GM21825 (cell line): ENCODE results near the gene KIFC3.
"Not testable (repeated sequence)": the region's sequence is repeated elsewhere in the genome, so short reads cannot be mapped to it uniquely, and the experiment has no call there.

Experiments
- ATAC-seq: cut with Tn5 transposase; IDR thresholded peaks from one replicate; pipeline ENCODE4 v1.9.1; 2021; ENCODE audit warnings: mild to moderate bottlenecking, moderate library complexity; ENCODE audit not compliant: unreplicated experiment

KIFC3 gene

DNA sequence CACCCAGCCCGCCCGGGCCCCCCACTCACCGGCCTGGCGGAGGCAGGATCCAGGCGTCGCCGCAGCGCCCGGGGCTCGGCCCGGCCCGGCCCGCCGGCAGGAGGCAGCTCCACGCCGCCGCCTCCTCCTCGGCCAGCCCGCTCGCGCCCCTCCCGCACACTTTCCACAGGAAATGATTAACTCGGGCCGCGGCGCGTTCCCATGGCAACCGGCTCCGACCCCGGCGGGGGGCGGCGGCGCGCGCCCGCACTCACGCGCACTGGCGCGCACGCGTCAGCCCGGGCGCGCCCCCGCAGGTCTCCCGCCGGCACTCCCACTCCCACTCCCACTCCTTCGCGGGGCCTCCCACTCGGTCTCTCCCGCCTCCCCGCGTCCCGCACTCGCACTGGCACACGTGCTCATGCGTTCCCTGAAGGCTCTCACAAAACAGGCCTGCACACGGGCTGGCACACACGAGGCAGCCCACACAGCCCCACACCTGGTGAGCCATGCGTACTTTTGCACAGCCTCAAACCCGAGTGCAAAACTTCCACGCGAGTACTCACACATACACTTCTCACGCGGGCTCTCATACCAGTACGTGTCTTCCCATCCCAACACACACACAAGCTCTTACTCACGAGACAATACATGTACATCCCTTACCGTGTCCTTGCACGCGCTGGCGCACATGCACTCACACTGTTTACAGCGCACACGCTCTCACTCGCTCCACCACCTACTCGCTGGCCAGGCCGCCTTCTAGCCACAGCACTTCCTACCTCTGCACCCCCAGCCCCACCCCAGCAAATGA lies at the start of gene KIFC3:
Gene KIFC3, minus strand, starts transcription at position 151 of the 793 bp plus-strand sequence. CDS start 4,248 bp downstream, outside the sequence.
- ATAC-seq = no peak

DNA sequence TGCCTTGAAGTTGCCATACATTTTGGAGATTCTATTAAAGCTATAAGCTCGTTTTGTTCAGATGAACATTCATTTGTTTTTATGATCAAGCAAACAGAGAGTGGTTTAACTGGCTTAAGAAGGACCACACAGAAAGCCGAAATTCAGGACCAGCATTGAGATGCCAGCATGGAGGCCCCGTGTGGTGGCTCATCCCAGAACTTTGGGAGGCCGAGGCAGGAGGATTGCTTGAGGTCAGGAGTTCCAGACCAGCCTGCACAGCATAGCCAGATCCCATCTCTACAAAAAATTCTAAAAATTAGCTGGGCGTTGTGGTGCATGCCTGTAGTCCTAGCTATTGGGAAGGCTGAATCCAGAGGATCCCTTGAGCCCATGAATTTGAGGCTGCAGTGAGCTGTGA lies 45.9 kb upstream of the KIFC3 start:
- no peak for ATAC-seq

DNA sequence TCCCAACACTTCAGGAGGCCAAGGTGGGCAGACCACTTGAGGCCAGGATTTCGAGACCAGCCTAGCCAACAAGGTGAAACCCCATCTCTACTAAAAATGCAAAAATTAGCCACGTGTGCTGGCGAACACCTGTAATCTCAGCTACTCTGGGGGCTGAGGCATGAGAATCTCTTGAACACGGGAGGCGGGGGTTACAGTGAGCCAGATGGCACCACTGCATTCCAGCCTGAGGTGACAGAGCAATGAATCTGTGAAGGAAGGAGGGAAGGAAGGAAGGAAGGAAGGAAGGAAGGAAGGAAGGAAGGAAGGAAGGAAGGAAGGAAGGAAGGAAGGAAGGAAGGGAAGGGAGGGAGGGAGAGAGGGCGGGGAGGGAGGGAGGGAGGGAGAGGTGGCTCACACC lies 44.6 kb upstream of the KIFC3 start:
- not testable (repeated sequence) for ATAC-seq

- ATAC-seq = no peak
Observed at GRCh38 chr16:57846078-57846697, 43.9 kb upstream of the KIFC3 start.

GRCh38 chr16:57845115-57845514 lies 42.8 kb upstream of the KIFC3 start:
- no peak for ATAC-seq

- ATAC-seq = no peak
Observed at GRCh38 chr16:57844416-57845030, 42.2 kb upstream of the KIFC3 start.

DNA sequence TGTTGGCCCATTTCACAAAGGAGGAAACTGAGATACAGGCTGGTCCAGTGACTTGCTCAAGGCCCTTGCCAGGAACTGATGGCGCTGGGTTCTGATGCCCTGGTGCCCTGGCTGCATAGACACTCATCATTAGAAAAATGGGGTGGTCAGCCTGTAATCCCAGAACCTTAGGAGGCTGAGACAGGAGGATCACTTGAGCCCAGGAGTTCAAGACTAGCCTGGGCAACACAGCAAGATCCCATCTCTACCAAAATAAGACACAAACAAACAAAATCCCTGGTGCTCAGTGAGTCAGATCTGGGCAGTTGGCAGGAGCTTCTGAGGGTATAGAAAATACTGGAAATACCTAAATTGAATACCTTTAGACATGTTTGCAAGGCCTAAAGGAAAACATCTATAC lies 41.1 kb upstream of the KIFC3 start:
- ATAC-seq = no peak

GRCh38 chr16:57842601-57843000 lies 40.3 kb upstream of the KIFC3 start:
- no peak for ATAC-seq

DNA sequence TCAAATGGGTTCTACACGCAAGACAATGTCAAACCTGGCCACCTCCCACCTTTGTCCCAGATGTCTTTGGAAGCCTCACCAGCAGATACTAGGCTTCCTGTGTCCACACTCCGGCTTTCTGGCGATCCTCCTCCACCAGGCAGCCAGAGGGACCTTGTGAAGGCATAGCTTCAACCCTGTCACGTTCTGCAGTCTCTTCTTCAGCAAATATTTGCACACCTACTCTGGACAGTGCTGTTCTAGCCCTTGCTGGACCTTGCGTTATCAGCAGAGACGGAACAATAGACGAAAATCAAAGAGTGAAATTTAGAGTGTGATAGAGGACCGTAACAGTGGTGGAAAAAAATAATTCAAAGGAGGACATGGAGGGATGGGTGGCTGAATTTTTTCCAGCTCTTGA lies 38.5 kb upstream of the KIFC3 start:
- ATAC-seq = no peak

DNA sequence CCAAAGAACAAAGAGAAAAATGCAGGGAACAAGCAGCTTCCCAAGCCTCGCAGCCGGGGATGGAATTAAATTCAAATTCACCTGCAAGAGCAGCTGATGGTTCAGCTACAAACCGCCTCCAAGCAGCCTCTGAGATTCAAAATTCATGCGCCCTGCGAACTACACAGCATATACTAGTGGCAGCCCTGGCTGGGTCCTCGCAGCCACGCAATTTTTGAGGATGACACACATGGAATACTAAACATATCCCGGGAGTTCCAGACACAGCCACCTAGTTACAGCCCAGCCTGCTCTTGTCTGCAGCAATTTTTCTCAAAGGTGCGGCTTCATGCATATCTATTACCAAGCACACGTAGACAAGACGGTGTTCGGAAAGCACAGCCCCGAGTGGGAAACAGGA lies 35.9 kb upstream of the KIFC3 start:
- ATAC-seq = no peak

GRCh38 chr16:57837305-57838125 lies 35.2 kb upstream of the KIFC3 start:
- ATAC-seq = no peak

GRCh38 chr16:57835439-57835838 lies 33.1 kb upstream of the KIFC3 start:
- not testable (repeated sequence) for ATAC-seq

DNA sequence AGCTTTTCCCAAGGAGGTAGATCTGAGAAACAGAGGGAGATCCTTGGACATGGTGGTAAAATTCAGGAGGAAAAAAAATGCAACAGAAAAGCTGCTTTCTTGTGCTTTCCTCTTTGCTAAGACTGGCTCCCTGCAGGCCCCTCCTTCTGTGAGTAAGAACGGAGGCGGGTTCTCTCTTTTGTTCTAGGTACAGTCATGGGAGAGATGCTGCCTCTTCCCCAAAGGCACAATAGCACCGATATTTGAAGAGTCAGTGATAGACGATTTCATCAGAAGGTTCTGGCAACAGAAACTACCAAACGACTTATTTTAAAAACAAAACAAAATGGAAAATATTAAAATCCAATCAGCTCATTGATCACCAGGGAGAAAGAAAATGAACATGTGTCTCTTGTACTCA lies 32.6 kb upstream of the KIFC3 start:
- ATAC-seq = no peak

DNA sequence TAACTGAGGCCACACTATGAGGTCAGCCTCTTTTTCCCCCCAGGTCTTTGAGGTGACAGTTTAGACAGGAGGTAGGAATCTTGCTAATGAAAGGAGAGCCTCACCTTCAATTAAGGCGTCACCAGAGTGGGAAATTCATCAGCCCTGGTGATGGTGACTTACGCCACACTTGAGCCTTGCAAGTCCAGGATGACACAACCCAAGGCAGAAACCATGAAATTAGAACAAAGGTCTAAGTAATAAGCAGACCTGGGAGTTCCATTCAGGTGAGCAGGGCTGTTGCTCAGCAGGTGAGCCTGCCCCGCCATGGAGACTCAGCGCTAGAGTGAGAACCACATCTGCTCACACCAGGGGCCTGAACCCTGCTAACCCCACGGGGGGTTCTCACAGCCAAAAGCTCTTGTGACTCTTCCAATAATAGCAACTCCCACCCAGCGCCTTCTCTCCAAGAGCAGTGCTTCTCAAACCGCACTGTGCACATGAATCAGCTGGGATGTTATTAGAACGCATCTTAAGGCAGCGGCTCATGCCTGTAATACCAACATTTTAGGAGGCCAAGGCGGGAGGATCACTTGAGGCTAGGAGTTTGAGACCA lies 28.7 kb upstream of the KIFC3 start:
- ATAC-seq = no peak

GRCh38 chr16:57829969-57830360 lies 27.7 kb upstream of the KIFC3 start:
- ATAC-seq = no peak

- ATAC-seq = no peak
Observed at GRCh38 chr16:57828272-57829161, 26.2 kb upstream of the KIFC3 start.

GRCh38 chr16:57826706-57827625 lies 24.7 kb upstream of the KIFC3 start:
- no peak for ATAC-seq

DNA sequence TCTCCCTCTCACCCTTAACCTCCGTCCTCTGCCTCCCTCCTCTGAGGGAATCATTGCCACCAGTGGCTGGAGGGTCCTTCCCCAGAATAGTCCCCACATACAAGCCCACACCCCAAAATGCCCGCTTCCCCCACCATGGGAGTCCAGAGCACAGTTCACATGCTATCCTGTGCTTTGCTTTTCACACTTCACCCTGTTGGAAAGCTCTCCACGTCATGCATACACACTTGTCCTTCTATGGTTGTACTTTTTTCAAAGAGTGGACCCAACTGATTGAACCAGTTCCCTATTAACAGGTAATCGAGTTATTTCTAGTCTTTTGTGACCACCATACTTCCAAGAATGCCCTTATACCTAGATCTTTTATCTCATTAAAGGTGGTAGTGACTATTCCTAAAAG lies 23.8 kb upstream of the KIFC3 start:
- ATAC-seq = no peak
